Smooth muscle cell of the coronary artery (primary cell): ENCODE measurements around the gene KRT26. TPM values are rescaled to one million over a fixed set of nuclear protein-coding genes. Genes with fewer than 3 reads are reported as not detected.

Source experiments
- total RNA-seq: library from RNA; depleted of rRNA; stranded (reverse); fragments of >200 nt; gene quantifications from 2 replicates; pipeline ENCODE4 v1.2.3, GENCODE V29; 2014; ENCODE audit warnings: low replicate concordance

Gene KRT26
- total RNA-seq, result not detected in 2 replicates

DNA sequence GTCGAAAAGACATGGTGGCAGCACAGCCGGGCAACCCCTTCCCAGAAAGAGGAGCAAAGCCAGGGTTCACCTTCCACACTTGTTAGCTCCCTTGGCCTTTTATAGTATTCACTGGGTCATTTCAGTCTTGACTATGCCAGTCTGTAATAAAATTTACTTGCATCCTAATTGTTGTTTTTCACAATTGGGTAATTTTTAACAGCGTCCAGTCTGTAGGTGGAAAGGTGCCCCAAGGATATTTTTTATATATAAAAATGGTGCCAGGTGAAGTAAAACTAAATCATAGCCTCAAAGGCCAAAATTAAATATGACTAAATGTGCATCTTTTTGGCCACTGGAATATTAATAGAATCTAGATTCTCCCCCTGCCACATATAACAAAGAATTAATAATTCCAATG, at the start of gene KRT26:
Gene KRT26 (minus strand): TSS at position 101 of the 400 bp plus-strand sequence. CDS start 88 bp downstream, at position 13.

DNA sequence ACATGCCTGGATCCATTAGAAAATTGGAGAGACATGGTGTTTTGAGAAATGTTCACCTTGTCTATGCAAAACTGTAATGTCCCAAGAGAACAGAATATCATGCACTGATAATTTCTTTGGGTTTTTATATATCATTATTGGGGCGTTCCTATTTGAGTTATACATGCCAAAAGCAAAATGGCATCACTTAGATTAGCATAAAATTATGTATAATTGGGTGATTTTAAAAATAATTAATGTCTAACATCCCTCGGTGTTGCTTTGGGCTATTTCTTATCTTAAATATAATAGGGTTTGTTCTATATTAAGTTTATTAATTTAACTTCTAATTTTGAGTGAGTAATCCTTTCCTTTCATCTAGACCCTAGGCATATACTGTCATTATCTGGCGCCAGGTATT, 27.9 kb upstream of the KRT26 start, which contains the start of gene KRT28:
Gene KRT28 (minus strand): TSS at position 101 of the 400 bp plus-strand sequence. CDS start 66 bp downstream, at position 35.

DNA sequence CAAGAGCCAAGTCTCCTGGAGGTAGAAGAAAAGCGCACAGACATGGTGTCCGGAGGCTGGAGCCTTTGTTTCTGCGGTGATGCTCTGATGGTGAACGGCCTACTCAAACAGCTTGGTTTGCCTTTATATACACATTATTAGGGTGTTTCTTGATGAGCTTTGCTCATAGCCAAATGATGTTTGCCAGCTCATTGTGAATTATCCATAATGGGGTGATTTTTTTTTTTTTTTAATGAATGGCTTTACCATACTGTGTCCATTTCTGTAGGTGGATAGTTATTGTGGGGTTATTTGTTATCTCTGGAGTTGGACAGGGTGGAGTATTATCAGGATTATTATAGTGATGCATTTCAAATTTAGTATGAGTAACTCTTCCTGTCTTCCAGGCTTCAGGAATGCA, 10.4 kb upstream of the KRT26 start, which contains the start of gene KRT27:
Gene KRT27 (minus strand): TSS at position 101 of the 400 bp plus-strand sequence. CDS start 57 bp downstream, at position 44.

DNA sequence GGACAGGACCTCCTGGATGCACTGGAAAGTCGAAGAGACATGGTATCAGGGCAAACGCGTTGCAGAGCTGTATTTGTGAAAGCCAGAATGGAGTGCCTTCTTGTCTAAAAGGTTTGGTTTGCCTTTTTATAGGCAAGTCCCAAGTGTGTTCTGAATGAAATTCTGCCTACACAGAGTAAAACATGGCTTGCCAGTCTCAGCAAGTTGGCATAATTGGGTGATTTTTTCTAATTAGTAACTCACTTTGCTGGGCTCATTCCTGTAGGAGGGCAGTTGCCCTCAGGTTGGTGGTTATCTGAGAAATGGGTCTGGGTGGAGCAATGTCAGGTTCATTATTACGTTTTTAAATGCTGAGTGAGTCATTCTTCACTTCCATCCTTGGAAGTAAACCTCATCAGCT, 16.8 kb downstream of the KRT26 start, which contains the start of gene KRT25:
Gene KRT25 (minus strand): TSS at position 101 of the 400 bp plus-strand sequence. CDS start 60 bp downstream, at position 41.

Other genes starting within 250 kb of the KRT26 start
- not detected in 2 replicates for gene CCR7, start 206.7 kb downstream of the KRT26 start, total RNA-seq
- gene SMARCE1, start 124.4 kb downstream of the KRT26 start, total RNA-seq, result 68.1 and 78.9 TPM in 2 replicates
- gene KRT222, start 107.0 kb downstream of the KRT26 start, total RNA-seq, result 1.3 TPM in 1 of 2 replicates, not detected in the other
- not detected in 2 replicates for gene KRT24, start 68.4 kb downstream of the KRT26 start, total RNA-seq
- gene KRT25, start 16.9 kb downstream of the KRT26 start, total RNA-seq, result not detected in 2 replicates
- gene KRT27, start 10.3 kb upstream of the KRT26 start, total RNA-seq, result not detected in 2 replicates
- not detected in 2 replicates for gene KRT28, start 27.8 kb upstream of the KRT26 start, total RNA-seq
- 1.6 and 4.7 TPM in 2 replicates for gene KRT10, start 50.4 kb upstream of the KRT26 start, total RNA-seq
- under 0.01 TPM in 1 of 2 replicates, not detected in the other for gene KRT12, start 95.0 kb upstream of the KRT26 start, total RNA-seq
- gene KRT20, start 113.0 kb upstream of the KRT26 start, total RNA-seq, result not detected in 2 replicates
- not detected in 2 replicates for gene KRT23, start 165.4 kb upstream of the KRT26 start, total RNA-seq
- gene KRT39, start 194.7 kb upstream of the KRT26 start, total RNA-seq, result 0.12 TPM in 1 of 2 replicates, not detected in the other
- not detected in 2 replicates for gene KRT40, start 212.1 kb upstream of the KRT26 start, total RNA-seq
- not detected in 2 replicates for gene KRTAP3-3, start 222.0 kb upstream of the KRT26 start, total RNA-seq
- gene KRTAP3-2, start 227.7 kb upstream of the KRT26 start, total RNA-seq, result not detected in 2 replicates
- not detected in 2 replicates for gene KRTAP3-1, start 236.9 kb upstream of the KRT26 start, total RNA-seq